Stimulated activated naive CD4-positive, alpha-beta T cell treated with Interleukin-2 at 50 U/mL for 16 hours (primary cell): ENCODE data around the gene MYLK2.

Experiments used
- DNase-seq: peaks from one replicate; lab custom pipeline; 2025; lab: John Stamatoyannopoulos, UW

MYLK2 gene

GRCh38 chr20:31835977-31836852 lies 17.1 kb downstream of the MYLK2 start:
- DNase-seq = no peak

- DNase-seq = no peak
Measured at GRCh38 chr20:31836853-31837608, 17.9 kb downstream of the MYLK2 start.

GRCh38 chr20:31837896-31838397 lies 18.8 kb downstream of the MYLK2 start:
- DNase-seq = no peak

DNA sequence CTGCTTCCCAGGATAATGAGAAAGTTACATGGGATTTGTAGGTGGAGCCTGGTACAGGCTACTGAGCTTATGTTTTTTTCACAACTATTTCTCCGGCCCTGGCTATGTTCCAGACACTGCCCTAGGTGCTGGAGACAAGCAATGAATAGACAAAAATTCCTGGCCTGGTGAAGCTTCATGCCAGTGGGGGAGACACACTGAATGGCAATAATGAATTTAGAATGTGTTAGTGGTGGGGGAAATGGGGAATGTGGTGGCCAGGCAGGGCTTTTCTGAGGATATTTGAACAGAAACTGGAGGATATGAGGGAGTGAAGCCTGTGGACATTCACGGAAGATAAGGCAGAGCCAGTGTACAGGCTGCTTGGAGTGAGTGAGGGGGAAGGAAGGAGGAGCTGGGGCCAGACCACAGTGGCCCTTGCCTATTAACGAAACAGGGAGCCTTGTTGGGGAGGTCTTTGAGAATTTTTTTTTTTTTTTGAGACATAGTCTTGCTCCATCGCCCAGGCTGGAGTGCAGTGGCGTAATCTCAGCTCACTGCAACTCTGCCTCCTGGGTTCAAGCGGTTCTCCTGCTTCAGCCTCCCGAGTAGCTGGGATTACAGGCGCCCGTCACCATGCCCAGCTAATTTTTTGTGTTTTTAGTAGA lies 19.6 kb downstream of the MYLK2 start:
- DNase-seq = no peak

DNA sequence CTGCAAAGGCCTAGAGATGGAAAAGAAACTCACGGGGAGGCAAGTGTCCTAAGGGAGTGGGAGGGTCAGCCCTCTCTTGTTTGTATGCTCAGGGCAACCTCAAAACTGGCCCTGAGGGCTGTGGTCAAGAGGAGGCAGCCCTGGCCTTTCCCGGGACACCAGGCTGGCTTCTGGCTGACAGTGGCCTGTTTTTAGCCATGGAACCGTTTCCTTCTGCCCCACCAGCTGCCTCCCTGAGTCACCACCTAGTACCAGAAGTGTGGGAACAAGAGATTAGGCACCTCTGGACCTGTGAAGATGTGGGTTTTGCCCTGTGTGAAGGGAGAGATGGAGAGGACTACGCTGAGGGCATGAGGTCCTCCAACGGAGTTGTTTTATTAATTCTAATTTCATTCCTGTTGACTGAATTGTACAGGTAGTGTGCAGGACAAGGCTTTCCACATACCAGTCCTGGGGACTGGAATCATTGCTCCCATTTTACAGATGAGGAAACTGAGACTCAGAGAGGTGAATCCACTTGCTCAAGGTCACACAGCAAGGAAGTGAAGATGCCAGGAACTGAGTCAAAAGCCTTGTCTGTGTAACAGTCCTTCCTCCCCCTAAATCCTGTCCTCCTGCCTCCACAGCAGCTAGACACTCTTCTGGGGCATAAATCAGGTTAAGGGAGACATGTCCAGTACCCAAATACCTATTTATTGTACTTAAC lies 20.8 kb downstream of the MYLK2 start:
- DNase-seq = no peak

DNA sequence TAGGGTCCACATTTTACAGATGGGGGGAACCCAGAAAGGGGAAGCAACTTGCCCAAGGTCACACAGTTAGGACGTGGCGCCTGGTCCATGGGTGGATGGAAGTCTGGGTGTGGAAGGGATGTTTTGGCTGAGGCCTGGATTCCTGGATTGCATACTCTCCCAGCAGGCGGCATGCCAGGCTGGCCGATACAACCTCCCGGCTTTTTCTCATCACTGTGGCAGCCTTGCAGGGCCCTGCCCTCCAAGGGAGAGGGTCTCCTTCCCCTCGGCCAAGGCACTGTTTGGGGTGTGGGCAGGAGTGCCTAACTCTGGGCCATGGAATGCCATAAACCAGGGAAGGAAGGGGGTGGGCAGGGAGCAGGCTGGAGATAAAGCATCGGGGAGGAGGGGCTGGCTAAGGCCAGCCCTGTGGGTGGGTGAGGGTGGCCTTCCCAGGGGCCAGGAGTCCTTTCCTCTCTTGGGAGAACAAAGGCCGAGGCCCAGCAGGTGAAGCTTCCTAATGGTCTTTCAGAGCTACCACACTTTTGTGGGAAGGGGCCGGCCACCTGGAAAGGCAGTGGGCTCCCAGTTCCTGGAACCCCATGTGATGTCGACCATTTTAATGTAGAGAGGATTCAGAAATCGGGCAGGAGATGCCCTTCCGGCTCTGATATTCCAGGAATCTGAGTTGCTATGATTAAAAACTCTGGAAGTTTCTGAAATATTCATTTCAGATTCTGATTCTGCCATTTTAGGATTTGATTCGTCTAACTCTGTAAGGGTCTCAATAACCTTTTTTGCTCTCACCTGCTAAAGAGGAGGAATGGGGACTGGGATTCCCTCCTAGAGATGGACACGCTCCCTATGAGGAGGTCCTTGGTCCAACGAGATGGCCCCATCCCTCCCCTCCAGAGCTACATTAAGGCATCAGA lies 22.0 kb downstream of the MYLK2 start:
- no peak for DNase-seq

DNA sequence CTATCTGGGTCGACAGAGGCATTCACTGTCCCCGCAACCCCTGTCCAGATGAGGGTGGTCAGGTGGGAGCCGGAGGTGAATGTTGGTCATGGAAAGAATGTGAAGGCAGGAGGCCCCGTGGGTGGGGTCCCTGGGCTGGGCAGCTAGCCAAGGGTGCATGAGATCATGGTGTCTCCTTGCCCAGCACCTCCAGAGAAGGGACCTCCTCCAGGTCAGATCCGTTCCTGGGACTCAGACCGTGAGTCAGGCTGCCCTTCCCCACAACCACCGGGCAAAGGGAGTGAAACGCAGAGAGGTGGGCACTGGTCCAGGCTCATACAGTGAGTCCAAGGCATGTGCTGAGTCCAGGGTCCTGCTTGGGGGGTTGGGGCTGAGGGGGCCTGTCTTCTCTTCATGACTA lies 22.8 kb downstream of the MYLK2 start:
- DNase-seq = no peak

GRCh38 chr20:31842471-31843157 lies 23.5 kb downstream of the MYLK2 start:
- DNase-seq = no peak

- no peak for DNase-seq
Measured at GRCh38 chr20:31843288-31843687, 24.1 kb downstream of the MYLK2 start.

GRCh38 chr20:31843881-31844280 lies 24.7 kb downstream of the MYLK2 start:
- DNase-seq = no peak

- DNase-seq = no peak
Measured at GRCh38 chr20:31844737-31845299, 25.7 kb downstream of the MYLK2 start.

DNA sequence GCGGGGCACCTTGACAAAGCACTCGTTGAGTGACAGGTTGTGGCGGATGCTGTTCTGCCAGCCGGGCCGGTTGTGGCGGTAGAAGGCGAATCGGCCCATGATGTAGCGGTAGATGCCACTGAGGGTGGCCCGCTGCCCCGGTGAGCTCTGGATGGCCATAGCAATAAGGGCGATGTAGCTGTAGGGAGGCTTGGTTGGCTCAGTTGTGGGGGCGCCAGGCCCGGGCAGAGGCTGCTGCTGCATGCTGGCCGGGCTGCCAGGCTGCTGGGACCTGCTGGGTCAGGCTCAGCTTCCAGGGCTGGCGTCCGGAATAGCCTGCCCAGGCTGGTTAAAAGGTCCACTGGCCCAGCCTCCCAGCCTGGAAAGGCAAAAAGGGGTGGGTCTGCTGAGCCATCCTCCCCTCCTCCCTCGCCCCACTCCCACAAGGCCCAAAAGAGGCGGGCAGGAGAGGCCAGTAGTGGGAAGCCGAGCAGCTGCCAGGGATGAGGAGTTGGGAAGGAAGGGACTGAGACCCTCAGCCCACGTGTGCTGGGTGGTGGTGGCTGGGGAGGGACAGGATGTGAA lies 26.2 kb downstream of the MYLK2 start, which contains the start of gene FOXS1:
Gene FOXS1, minus strand, starts transcription at position 305 of the 564 bp plus-strand sequence. Its CDS starts 62 bp downstream, at position 243.
- no peak for DNase-seq

- DNase-seq = no peak
Measured at GRCh38 chr20:31846793-31847138, 27.6 kb downstream of the MYLK2 start.

DNA sequence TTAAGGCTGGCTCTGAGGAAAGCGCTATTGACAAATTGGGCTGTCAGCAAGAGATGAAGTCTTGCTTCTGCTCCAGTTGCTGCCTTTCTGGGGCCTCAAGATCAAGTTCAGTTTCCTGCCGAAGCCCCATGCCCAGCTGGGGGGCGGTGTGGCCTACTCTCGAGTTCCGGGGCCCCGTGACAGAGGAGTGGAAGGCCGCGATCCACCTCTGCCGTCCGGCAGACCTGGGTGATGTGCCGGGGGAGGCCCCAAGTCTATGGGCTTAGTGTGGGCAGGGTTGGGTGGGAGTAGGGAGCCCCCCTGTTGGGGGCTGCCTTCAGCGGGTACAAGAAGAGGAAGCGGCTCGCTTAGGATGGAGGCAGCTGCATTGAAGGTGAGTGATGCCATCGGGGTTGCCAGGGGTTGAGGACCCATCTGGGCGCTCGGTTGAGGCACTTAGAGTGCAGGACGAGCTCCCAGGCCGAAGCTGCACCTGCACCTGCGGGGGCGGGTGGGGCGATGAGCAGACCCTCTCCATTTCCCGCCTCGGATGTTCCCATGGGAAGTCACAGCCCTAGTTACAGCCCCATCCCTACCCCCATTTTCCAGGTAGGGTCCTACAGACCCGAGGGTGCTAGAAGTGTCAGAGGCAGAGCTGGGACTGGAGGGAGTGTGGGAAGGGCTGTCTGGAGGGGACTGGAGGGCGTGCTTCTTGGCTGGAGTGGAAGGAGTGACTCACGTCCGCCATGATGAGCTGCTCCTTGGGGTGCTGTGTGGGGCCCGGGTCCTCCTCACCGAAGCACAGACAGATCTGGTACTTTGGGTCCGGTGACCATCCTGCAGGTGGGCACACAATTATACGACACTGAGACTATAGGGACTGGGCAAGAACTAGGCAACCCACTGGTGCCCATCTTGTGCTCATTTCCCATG lies 29.2 kb downstream of the MYLK2 start:
- no peak for DNase-seq

- no peak for DNase-seq
Measured at GRCh38 chr20:31849306-31849930, 30.3 kb downstream of the MYLK2 start.

- no peak for DNase-seq
Measured at GRCh38 chr20:31851240-31851955, 32.2 kb downstream of the MYLK2 start.

DNA sequence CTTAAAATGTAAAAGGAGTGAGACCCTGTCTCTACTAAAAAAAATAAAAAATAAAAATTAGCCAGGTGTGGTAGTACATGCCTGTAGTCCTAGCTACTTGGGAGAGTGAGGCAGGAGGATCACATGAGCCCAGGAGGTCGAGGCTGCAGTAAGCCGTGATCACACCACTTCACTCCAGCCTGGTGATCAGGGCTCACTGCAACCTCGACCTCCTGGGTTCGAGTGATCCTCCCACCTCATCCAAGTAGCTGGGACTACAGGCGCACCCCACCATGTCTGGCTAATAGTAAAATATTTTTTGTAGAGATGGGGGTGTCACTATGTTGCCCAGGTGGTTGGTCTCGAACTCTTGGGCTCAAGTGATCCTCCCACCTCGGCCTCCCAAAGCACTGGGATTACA lies 34.3 kb downstream of the MYLK2 start:
- DNase-seq = no peak
